Breast epithelium (tissue), 4 donors: ENCODE data around the gene THSD7B. TPM values are rescaled to one million over a fixed set of nuclear protein-coding genes. Genes with fewer than 3 reads are reported as not detected.

ENCODE experiments used
- DNase-seq, 2 donors: peaks; one replicate each; pipeline ENCODE4 v3.0.0-alpha.2; 2019; ENCODE audit warnings: low spot score in 2 of 2
- H3K27ac ChIP-seq, 2 donors: fragments of 200-600 bp; sonication (generic) in 1 of 2; one replicate each; pipeline ENCODE4 v1.5.1; 2016 to 2019; ENCODE audit warnings: mild to moderate bottlenecking in 1 of 2
- H3K27me3 ChIP-seq, 2 donors: fragments of 200-600 bp; sonication (generic) in 1 of 2; one replicate each; pipeline versions ENCODE4 v1.5.1 to v1.6.0; 2017 to 2019; ENCODE audit warnings: control low read depth in 1 of 2, mild to moderate bottlenecking in 1 of 2
- H3K36me3 ChIP-seq: fragments of 200-600 bp; one replicate; pipeline ENCODE4 v1.5.1; 2019
- H3K4me1 ChIP-seq, 2 donors: fragments of 200-600 bp; sonication (generic); one replicate each; pipeline ENCODE4 v1.5.1; 2016 to 2019; ENCODE audit warnings: control low read depth in 1 of 2
- H3K4me3 ChIP-seq, 3 donors: fragments of 200-600 bp; sonication (generic); 1 replicate in 2 of 3; 2 replicates in 1 of 3; pipeline ENCODE4 v1.5.1; 2016 to 2019; ENCODE audit warnings: mild to moderate bottlenecking in 3 of 3, moderate library complexity in 2 of 3
- H3K9me3 ChIP-seq, 2 donors: fragments of 200-600 bp; sonication (generic) in 1 of 2; one replicate each; pipeline ENCODE4 v1.5.1; 2016 to 2019; ENCODE audit warnings: control low read depth in 1 of 2
- CTCF ChIP-seq, 3 donors: fragments of 450-650 bp; IDR thresholded peaks; one replicate each; pipeline ENCODE4 v1.5.1; 2016 to 2017; ENCODE audit warnings: antibody characterized with exemption in 3 of 3, mild to moderate bottlenecking in 3 of 3, moderate library complexity in 3 of 3
- POLR2A ChIP-seq: fragments of 450-650 bp; IDR thresholded peaks from one replicate; pipeline ENCODE4 v1.6.1; 2016; ENCODE audit warnings: antibody characterized with exemption, mild to moderate bottlenecking, moderate library complexity
- POLR2AphosphoS5 ChIP-seq, 3 donors: sonication (generic); formaldehyde crosslinking; IDR thresholded peaks; one replicate each; pipeline ENCODE4 v1.6.1; 2017; ENCODE audit warnings: antibody characterized with exemption in 3 of 3
- intact Hi-C: fragments of 100-400 bp; cut with DNase I; formaldehyde crosslinking; loops from one replicate; pipeline ENCODE4 v1.15.1; 2023; ENCODE audit warnings: low total_unique reads
- total RNA-seq, 3 donors: library from RNA; depleted of rRNA; stranded (reverse); fragments of >200 nt; gene quantifications; one replicate each; pipeline ENCODE4 v1.1.0, GENCODE V29; 2016

The THSD7B gene
- total RNA-seq, 3 donors from 2014 or later: 0.73 to 3.3 (median 2.1) TPM

DNA sequence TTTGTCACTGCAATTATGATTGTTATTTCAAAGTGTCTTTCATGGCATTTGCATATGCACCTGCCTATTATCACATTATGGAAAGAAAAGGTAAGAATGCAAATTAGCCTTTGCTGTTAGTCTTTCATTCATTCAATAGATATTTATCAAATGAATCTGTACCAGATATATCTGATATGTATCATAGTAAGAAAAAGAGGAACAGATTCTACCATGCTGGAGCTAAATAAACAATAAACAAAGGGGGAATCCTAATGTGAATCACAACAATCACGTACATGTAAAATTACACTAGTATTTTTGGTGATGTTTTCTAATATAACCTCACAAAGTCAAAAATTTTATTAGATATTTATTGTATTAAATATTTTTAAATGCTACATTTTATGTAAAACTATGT is 446.4 kb downstream of the THSD7B start:
- Histone ChIP-seq H3K9me3 (no peaks in the 10 kb centered on the region), H3K4me1 (no peaks in the 10 kb centered on the region), H3K36me3 (no peaks in the 10 kb centered on the region), H3K4me3 (no peak overlapping the region), H3K27ac (no peak overlapping the region), H3K27me3 (no peaks in the 10 kb centered on the region)
- no peak for TF ChIP-seq CTCF (IDR thresholded peaks at IDR 0.05)
- no peak for TF ChIP-seq POLR2A
- no peak for TF ChIP-seq POLR2AphosphoS5 (IDR thresholded peaks at IDR 0.05)
- intact Hi-C loops: no loop called here
- DNase-seq: no peak

DNA sequence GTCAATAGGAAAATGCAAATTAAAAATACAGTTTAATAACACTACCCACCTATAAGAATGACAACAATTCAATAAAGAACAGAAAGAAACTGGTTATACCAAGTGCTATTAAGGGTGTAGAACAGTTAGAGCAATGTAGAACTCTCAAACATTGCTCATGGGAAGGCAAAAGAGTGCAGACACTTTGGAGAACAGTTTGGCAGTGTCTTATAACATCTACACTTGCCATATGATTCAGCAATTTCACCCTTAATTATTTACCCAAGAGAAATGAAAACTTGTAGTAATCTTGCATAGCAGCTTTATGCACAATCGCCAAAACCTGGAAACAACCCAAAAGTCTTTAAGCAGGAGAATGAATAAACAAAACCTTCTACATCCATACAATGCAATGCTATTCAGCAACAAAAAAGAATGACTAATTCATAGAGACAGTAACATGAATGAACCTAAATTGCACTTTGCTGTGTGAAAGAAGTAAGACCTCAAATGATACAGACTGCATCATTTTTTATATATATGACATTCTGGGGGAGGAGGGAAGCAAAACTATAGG is 455.2 kb downstream of the THSD7B start:
- no peak for DNase-seq
- Histone ChIP-seq H3K4me3 (no peak overlapping the region), H3K9me3 (no peaks in the 10 kb centered on the region), H3K36me3 (no peaks in the 10 kb centered on the region), H3K4me1 (no peaks in the 10 kb centered on the region), H3K27me3 (no peaks in the 10 kb centered on the region), H3K27ac (no peak overlapping the region)
- intact Hi-C loops: no loop called here
- TF ChIP-seq CTCF (IDR thresholded peaks at IDR 0.05): no peak
- no peak for TF ChIP-seq POLR2AphosphoS5 (IDR thresholded peaks at IDR 0.05)
- no peak for TF ChIP-seq POLR2A

DNA sequence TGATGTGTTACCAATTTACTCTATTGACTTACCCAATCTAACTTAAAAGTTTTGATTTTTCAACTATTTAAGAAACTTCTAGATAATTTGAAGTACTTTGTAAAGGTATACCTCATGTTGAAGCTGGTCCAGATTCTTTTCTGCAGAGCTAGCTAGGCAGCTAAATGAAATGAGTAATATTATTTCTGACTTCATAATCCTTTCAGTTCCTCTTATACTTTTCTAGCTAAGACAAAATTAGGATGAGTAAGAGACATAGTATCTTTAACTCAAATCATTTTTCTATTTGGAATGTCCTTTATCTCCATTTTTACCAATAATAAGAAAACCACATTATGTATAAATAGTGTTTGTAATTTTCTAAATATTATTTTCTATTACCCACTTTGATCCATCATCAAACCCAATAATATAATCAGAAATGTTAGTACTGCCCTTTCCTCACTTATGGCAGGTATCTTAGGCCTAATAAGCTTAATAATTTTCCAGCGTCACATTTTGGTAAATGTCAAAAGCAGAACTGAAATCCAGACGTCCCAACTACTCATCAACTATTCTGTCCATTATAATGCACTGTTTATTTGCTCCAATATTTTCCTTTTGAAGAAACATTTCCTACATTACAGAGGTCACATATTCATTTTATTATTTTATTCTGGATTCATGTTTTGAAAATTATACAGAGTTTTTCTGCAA is 456.6 kb downstream of the THSD7B start:
- no peaks in the 10 kb centered on the region for H3K27me3 ChIP-seq
- no peak overlapping the region for H3K4me3 ChIP-seq
- no peak for TF ChIP-seq CTCF (IDR thresholded peaks at IDR 0.05)
- no peak for TF ChIP-seq POLR2AphosphoS5 (IDR thresholded peaks at IDR 0.05)
- no peak for TF ChIP-seq POLR2A

DNA sequence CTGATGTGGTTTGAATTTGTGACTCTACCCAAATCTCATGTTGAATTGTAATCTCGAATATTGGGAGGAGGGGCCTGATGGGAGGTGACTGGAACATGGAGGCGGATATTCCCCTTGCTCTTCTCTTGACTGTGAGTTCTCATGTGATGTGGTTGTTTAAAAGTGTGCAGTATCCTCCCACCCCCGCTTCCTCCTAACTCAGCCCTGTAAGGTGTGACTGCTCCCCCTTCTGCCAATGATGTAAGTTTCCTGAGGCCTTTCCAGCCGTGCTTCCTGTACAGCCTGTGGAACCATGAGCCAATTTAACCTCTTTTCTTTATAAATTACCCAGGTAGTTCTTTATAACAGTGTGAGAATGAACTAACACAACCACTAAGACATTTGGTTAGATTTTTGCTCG is 458.4 kb downstream of the THSD7B start:
- DNase-seq: no peak
- no peak overlapping the region for H3K4me3 ChIP-seq
- intact Hi-C loops: no loop called here
- H3K27ac ChIP-seq: no peak overlapping the region
- no peaks in the 10 kb centered on the region for H3K4me1 ChIP-seq
- H3K36me3 ChIP-seq: no peaks in the 10 kb centered on the region
- TF ChIP-seq POLR2A: no peak
- no peak for TF ChIP-seq POLR2AphosphoS5 (IDR thresholded peaks at IDR 0.05)
- TF ChIP-seq CTCF (IDR thresholded peaks at IDR 0.05): no peak
- no peaks in the 10 kb centered on the region for H3K27me3 ChIP-seq
- H3K9me3 ChIP-seq: no peaks in the 10 kb centered on the region

More for the DNA sequence above, 456.6 kb downstream of the THSD7B start:
- H3K9me3 ChIP-seq: no peaks in the 10 kb centered on the region
- H3K36me3 ChIP-seq: no peaks in the 10 kb centered on the region
- H3K27ac ChIP-seq: no peak overlapping the region
- no peaks in the 10 kb centered on the region for H3K4me1 ChIP-seq
- intact Hi-C loops: no loop called here
- DNase-seq: no peak

DNA sequence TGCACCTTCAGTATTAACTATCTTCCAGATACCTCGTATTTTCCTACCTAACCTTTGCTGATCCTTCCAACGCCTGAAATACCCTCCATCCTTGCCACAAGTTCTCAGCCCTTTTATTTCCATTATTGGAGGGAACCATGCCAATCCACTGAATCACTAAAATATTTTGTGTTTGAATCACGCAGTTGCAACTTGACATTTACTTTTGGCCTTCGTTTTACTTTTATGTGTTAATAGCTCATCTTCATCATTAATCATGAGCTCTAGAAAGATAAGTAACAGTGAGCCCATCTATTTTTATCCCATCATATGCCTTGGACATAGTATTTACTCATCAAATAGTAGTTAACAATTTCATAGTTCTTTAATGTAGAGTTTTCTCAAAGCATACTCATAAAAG is 463.2 kb downstream of the THSD7B start:
- H3K9me3 ChIP-seq: no peaks in the 10 kb centered on the region
- no peaks in the 10 kb centered on the region for H3K4me1 ChIP-seq
- H3K36me3 ChIP-seq: no peaks in the 10 kb centered on the region
- H3K27me3 ChIP-seq: no peaks in the 10 kb centered on the region
- TF ChIP-seq CTCF (IDR thresholded peaks at IDR 0.05) (no peak), POLR2A (no peak), POLR2AphosphoS5 (IDR thresholded peaks at IDR 0.05) (no peak)
- H3K27ac ChIP-seq: no peak overlapping the region
- intact Hi-C loops: no loop called here
- H3K4me3 ChIP-seq: no peak overlapping the region
- no peak for DNase-seq
